ENCODE measurements around the gene SYNE1.

DNA sequence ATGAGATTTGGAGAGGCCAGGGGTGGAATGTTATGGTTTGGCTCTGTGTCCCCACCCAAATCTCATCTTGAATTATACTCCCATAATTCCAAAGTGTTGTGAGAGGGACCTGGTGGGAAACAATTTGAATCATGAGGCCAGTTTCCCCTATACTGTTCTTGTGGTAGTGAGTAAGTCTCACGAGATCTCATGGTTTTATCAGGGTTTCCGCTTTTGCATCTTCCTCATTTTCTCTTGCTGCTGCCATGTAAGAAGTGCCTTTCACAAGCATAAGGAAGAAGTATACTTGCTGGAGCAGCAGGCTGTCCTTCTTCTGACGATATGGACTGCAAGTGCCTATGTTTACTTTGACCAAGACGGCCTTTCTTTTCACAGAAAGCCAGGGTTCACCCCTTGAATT is 559.2 kb downstream of the SYNE1 start:
- TF ChIP-seq CTCF (IDR thresholded peaks at IDR 0.05) (no peak), POLR2A (IDR thresholded peaks at IDR 0.05) (no peak)
